ENCODE results near the gene DHX35.
"Not testable (repeated sequence)": the region's sequence is repeated elsewhere in the genome, so short reads cannot be mapped to it uniquely, and the experiment has no call there.

- not testable (repeated sequence) for TF ChIP-seq CTCF, POLR2AphosphoS5 (IDR thresholded peaks at IDR 0.05)
These were observed 34.7 kb downstream of the DHX35 start for GRCh38 chr20:38996866-38997265.
